GM12874 (cell line): Measurements from ENCODE around the gene TOLLIP.

ENCODE experiments used
- TF ChIP-seq, protein P1 (sequence below): IDR thresholded peaks from 2 replicates; pipeline ENCODE4 v1.5.1; 2011; ENCODE audit warnings: low read depth, mild to moderate bottlenecking, control low read depth, low read length, moderate library complexity; ENCODE audit not compliant: insufficient read depth

Gene TOLLIP

GRCh38 chr11:1302461-1303125 is 6.8 kb downstream of the TOLLIP start:
- TF ChIP-seq, protein P1, sequence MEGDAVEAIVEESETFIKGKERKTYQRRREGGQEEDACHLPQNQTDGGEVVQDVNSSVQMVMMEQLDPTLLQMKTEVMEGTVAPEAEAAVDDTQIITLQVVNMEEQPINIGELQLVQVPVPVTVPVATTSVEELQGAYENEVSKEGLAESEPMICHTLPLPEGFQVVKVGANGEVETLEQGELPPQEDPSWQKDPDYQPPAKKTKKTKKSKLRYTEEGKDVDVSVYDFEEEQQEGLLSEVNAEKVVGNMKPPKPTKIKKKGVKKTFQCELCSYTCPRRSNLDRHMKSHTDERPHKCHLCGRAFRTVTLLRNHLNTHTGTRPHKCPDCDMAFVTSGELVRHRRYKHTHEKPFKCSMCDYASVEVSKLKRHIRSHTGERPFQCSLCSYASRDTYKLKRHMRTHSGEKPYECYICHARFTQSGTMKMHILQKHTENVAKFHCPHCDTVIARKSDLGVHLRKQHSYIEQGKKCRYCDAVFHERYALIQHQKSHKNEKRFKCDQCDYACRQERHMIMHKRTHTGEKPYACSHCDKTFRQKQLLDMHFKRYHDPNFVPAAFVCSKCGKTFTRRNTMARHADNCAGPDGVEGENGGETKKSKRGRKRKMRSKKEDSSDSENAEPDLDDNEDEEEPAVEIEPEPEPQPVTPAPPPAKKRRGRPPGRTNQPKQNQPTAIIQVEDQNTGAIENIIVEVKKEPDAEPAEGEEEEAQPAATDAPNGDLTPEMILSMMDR, result no peak

GRCh38 chr11:1302041-1302460 is 7.4 kb downstream of the TOLLIP start:
- TF ChIP-seq, protein P1, result no peak

DNA sequence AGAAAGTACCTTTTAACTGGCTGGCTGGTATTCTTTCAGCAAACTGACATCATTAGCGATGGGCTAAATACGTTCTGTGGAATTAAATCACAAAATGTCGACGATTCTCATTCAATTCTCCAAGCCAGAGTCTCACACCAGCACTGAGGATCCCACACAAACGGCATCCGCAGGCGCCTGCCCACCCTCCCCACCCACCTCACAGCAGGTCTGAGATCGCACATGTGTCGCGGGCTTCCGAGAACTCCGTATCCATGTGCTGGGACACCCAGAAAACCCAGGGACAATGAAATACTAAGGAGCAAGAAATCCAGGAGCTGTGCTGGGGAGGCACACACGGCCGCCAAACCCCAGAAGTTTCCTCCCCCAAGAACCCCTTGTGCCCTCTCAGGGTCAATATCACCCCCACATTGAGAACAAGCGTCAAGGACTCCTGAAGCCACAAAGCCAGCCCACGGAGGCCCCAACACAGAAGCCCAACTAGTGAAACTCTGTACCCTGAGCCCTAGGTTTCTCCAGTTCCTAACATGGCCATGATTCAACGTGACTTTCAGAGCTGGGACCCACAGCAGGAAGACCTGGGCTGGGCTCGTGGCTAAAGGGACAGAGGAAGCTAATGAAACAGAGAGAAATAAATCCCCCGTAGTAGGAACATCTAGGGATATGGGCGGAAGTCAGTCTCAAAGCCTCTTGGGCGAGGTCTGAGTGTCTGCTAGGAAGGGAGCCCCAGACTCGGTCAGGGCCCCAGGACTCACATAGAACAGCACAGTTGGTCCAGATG is 8.0 kb downstream of the TOLLIP start:
- TF ChIP-seq, protein P1, result no peak

GRCh38 chr11:1300569-1301187 is 8.8 kb downstream of the TOLLIP start:
- TF ChIP-seq, protein P1, result no peak

DNA sequence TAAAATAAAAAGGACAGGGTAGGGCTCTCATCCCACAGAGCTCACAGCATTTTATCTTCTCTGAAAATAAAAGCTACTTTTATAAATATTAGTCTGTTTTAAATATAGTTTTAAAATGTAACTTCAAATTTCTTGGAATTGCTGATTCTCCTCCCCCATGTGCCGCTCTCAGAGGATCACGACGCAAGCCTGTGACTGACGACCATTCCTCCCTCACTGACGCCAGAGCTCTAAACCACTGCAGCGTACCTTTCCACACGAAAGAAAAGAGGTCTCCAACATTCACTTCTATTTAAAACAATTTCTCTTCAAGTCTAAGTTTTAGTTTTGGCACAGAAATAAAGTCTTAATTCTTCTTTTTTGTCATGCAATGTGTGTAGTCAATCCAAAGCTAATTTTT is 9.3 kb downstream of the TOLLIP start:
- TF ChIP-seq, protein P1, result no peak

- TF ChIP-seq, protein P1, result no peak
Observed at GRCh38 chr11:1299621-1300020, 9.8 kb downstream of the TOLLIP start.

- TF ChIP-seq, protein P1, result no peak
Observed at GRCh38 chr11:1298695-1299492, 10.5 kb downstream of the TOLLIP start.
